ENCODE data around the gene MED22. TPM values are rescaled to one million over a fixed set of nuclear protein-coding genes. Genes with fewer than 3 reads are reported as not detected.
A peak's percentile ranks its signal among the peaks of the same experiment; 100 is the strongest.

MED22 gene
- total RNA-seq, 1 experiment from 2014 or later: 38.9 TPM

- DNase-seq (ENCODE audit: low read depth): peak; percentile 36
These were observed 8.0 kb upstream of the MED22 start for GRCh38 chr9:133355881-133356357.

DNA sequence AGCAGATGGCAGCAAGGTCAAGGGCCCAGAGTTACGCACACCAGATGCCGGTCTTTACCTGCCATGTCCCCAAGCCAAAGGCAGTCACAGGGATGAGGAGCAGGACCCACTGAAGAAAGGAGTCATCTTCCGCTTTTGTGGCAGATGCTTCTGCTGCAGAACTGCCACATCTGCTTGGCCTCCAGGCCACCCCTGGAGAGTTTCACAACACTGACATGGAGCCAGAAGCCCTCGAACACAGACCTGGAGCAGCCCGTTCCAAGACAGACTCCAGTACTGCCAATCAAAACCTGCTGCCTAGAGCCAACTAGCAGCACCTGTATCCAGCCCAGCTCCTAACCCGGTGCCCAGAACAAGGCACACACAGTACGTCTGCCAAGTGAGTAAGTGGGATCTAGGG lies 6.8 kb upstream of the MED22 start:
- DNase-seq (ENCODE audit: low read depth): no peak

DNA sequence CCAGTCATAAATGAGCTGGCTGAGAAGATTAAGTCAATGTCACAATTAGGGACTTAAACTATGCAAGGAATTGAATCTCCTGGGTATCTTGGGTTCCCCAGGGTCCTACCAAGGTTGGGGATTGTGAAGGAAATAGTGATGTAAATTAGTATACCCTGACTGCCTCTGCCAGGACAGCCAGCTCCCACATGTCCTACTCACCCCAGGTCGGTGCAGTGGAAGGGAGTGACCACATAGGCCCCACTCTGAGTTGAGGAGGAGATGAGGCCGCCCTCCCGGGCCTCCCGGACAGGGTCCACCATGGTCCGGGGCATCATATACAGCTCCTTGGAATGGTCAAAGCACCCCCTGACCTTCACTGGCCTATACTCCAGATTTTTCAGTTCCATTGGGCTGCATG lies 5.6 kb upstream of the MED22 start:
- no peak for DNase-seq (ENCODE audit: low read depth)

GRCh38 chr9:133352635-133353340 lies 4.9 kb upstream of the MED22 start:
- DNase-seq (ENCODE audit: low read depth): no peak

GRCh38 chr9:133351908-133352634 lies 4.1 kb upstream of the MED22 start:
- DNase-seq (ENCODE audit: low read depth): peak; percentile 54

GRCh38 chr9:133351526-133351907 lies 3.6 kb upstream of the MED22 start:
- no peak for DNase-seq (ENCODE audit: low read depth)

DNA sequence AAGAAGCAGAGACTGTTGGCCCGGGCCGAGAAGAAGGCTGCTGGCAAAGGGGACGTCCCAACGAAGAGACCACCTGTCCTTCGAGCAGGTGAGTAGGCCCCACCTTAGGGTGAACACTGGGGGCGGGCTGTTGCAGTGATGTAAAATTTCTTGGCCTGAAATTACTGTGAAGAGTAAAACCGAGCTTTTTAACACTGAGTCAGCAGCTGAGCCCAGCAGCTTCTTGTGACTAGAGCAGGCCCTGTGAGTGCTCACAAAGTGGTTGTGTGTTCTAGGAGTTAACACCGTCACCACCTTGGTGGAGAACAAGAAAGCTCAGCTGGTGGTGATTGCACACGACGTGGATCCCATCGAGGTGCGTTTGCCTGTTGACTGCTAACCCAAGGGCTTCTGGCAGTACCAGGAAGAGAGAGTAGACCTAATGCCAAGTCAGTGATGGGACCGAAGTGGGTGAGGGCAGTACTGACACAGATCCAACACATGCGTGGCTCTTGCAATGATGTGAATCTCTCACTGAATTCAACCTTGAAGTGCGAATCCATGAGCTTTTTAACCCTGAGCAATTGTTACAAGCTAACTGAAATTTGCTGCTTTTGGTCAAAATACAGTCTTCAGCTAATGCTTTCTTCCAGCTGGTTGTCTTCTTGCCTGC lies 2.2 kb upstream of the MED22 start:
- DNase-seq (ENCODE audit: low read depth): no peak

GRCh38 chr9:133348718-133349573 lies 1.0 kb upstream of the MED22 start:
- no peak for DNase-seq (ENCODE audit: low read depth)

- peak; percentile 49 for DNase-seq (ENCODE audit: low read depth)
These were observed 381 bp downstream of the MED22 start for GRCh38 chr9:133347515-133347984.

- no peak for DNase-seq (ENCODE audit: low read depth)
These were observed 1.7 kb downstream of the MED22 start for GRCh38 chr9:133346021-133346785.

- DNase-seq (ENCODE audit: low read depth): no peak
These were observed 2.3 kb downstream of the MED22 start for GRCh38 chr9:133345596-133345995.

DNA sequence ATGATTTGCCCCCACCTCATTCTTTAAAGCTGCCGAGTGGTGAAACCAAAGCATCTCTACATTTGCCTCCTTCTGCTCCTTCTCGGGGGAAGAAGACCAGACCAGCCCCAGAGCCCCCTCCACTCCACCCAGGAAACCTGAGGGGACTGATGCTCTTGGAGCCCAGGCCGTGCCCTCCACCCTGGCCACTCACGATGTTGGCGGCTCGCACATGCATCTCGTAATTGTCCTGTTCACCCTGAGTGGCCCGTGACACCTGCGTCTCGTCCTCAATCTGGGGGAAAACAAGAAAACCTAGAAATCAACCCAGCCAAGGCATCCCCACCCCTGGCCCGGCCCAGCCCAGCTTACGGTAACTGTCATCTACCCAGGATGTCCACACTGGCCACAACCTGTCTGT lies 3.0 kb downstream of the MED22 start:
- DNase-seq (ENCODE audit: low read depth): no peak

GRCh38 chr9:133344071-133344470 lies 3.9 kb downstream of the MED22 start:
- no peak for DNase-seq (ENCODE audit: low read depth)

DNA sequence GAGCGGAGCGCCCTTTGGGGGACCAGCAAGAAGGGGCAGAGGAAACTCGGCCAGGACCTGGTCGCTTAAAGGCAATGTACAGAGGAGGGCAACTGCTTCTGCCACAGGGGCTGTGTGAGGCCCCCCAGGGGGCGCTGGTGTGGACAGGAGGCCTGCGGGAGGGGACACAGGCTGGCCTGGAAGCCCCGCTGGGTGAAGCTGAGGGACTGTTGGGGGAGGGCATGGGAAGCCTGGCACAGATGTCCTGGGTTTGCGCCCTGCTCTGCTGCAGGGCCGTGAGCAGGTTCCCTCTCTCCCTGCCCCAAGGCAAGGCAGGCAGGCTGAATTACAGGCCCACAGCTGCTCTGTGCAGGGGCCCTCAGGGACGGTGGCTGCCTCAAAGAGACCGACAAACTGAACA lies 5.4 kb downstream of the MED22 start:
- no peak for DNase-seq (ENCODE audit: low read depth)

GRCh38 chr9:133342069-133342406 lies 5.9 kb downstream of the MED22 start:
- DNase-seq (ENCODE audit: low read depth): no peak

DNA sequence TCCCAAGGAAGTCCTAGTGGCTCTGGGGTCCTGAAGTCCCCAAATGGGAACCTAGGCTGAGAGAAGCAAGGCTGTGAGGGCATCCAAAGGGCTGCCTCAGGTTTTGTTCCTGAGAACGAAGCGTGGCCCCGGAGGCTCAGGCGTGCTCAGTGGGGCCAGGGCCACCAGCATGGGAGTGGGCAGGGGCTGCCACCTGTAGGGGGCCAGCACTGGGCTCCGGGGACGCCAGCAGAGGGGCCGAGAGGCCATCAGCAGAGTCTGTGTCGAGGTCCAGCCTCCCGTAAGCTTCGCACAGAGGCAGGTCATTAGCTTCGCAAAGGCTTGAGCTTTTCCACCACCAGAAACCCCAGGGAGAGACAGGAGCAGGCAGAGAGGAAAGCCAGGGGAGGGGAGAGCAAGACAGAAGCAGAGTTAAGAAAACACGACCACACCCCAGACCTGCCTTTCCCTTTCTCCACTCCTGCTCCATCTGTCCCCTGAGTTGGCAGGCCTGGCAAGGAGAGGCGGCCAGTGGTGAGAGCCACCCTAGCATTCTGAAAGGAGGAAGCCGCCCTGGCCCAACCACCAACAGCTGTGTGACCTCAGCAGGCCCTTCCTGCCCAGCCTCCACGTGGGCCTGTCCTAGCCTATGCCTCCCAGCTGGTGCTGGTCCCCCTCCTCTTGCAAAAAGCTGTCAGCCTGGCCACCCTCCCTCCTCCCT lies 6.4 kb downstream of the MED22 start:
- DNase-seq (ENCODE audit: low read depth): no peak

GRCh38 chr9:133340916-133341315 lies 7.0 kb downstream of the MED22 start:
- DNase-seq (ENCODE audit: low read depth): no peak

DNA sequence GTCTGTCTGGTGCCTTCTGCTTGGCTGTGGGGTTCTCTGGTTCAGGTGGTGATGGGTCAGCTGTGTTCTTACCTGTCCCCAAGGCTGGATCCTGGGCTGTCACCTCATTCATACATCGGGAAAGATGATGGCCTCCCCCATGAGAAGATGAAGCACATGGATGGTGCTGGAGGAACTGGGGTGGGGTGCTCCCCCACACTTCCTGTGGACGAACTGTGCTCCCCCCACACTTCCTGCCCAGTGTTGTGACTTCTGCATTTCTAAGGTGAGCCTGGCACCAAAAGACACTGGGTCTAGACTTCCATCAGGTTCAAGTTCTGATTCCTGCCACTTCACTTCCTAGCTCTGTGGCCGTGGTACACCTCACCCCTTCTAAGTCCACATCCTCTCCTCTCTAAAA lies 7.7 kb downstream of the MED22 start:
- no peak for DNase-seq (ENCODE audit: low read depth)

- no peak for DNase-seq (ENCODE audit: low read depth)
These were observed 8.3 kb downstream of the MED22 start for GRCh38 chr9:133339641-133340040.

Data from M059J (cell line).